Measurements from ENCODE around the gene ARPC2. TPM values are rescaled to one million over a fixed set of nuclear protein-coding genes. Genes with fewer than 3 reads are reported as not detected.
A peak's percentile ranks its signal among the peaks of the same experiment; 100 is the strongest.

The ARPC2 gene
- total RNA-seq, 2 donors from 2014 or later, result 182 to 207 TPM

DNA sequence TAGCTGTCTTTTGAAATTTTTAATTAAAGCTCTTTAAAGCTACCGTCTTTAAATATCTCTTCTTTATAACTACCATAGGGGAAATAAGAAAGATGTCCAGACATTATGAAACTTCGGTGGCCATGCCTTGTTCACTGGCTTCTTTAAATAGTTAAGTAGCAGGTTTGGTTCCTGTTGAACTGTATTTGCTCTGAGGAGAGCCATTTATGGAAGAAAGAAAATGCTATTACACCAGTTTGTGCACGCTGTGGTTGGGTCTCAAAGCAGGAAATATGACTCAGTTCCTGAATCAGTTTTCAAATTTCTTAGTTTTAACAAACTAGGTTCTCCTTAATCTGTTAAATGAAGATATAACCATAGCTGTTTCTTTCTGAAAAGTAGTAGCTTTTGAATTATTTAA, 12.2 kb downstream of the ARPC2 start:
- no peak overlapping the region for H3K4me3 ChIP-seq
- 17% methylated on average over 3 of the region's 3 CpGs for WGBS
- no peaks in the 10 kb centered on the region for H3K27me3 ChIP-seq (replicated peaks; ENCODE audit: insufficient read depth)
- DNase-seq (ENCODE audit: low spot score), result peak; percentile 17
- no peaks in the 10 kb centered on the region for H3K4me1 ChIP-seq (replicated peaks)
- H3K36me3 ChIP-seq, result no peaks in the 10 kb centered on the region
- no peaks in the 10 kb centered on the region for H3K9me3 ChIP-seq
- H3K27ac ChIP-seq, result peak overlapping the region; percentile 16 to 54
- TF ChIP-seq POLR2AphosphoS5 (IDR thresholded peaks at IDR 0.05) (peak; percentile 61), POLR2A (IDR thresholded peaks at IDR 0.05) (no peak)
- intact Hi-C loops (cut with DNase I), result no loop called here

DNA sequence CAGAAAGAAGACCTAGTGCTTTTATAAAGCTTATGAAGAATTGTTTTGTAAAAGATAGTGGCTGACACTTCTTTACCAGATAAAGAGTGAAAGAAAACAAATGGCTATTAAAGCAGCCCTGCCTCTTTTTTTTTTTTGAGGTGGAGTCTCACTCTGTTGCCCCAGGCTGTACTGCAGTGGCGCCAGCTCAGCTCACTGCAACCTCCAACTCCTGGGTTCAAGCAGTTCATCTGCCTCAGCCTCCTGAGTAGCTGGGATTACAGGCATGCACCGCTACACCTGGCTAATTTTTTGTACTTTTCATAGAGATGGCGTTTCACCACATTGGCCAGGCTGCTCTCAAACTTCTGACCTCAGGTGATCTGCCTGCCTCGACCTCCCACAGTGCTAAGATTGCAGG, 12.9 kb downstream of the ARPC2 start:
- Histone ChIP-seq H3K4me1 (replicated peaks) (no peaks in the 10 kb centered on the region), H3K36me3 (no peaks in the 10 kb centered on the region), H3K9me3 (no peaks in the 10 kb centered on the region), H3K27me3 (replicated peaks; ENCODE audit: insufficient read depth) (no peaks in the 10 kb centered on the region), H3K4me3 (no peak overlapping the region), H3K27ac (peak overlapping the region; percentile 10 to 54)
- intact Hi-C loops (cut with DNase I), result no loop called here
- DNase-seq (ENCODE audit: low spot score), result no peak
- TF ChIP-seq POLR2A (IDR thresholded peaks at IDR 0.05) (no peak), POLR2AphosphoS5 (IDR thresholded peaks at IDR 0.05) (no peak)
- TF ChIP-seq, protein P1, sequence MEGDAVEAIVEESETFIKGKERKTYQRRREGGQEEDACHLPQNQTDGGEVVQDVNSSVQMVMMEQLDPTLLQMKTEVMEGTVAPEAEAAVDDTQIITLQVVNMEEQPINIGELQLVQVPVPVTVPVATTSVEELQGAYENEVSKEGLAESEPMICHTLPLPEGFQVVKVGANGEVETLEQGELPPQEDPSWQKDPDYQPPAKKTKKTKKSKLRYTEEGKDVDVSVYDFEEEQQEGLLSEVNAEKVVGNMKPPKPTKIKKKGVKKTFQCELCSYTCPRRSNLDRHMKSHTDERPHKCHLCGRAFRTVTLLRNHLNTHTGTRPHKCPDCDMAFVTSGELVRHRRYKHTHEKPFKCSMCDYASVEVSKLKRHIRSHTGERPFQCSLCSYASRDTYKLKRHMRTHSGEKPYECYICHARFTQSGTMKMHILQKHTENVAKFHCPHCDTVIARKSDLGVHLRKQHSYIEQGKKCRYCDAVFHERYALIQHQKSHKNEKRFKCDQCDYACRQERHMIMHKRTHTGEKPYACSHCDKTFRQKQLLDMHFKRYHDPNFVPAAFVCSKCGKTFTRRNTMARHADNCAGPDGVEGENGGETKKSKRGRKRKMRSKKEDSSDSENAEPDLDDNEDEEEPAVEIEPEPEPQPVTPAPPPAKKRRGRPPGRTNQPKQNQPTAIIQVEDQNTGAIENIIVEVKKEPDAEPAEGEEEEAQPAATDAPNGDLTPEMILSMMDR (IDR thresholded peaks at IDR 0.05), result no peak
- WGBS, result 71% methylated on average over 4 of the region's 4 CpGs

DNA sequence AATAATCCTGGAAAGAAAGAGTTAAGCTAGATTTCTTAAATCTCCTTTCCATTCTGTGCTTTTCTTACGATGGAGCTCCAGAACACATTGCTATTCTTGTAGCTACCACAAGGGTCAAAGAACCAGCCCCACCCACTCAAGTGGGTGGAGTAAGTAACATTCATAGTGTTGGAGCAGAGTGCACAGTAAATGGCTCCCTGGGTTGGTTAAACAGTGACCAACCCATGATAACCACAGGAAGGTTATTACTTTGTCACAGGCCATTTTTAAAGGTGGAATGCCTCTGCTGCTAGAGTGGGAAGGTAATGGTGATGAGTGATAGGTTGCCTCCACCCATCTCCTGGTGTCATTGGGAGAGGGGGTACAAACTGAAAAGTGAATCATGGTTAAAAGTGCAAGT, 13.9 kb downstream of the ARPC2 start:
- H3K4me1 ChIP-seq (replicated peaks), result no peaks in the 10 kb centered on the region
- H3K9me3 ChIP-seq, result no peaks in the 10 kb centered on the region
- intact Hi-C loops (cut with DNase I), result no loop called here
- H3K4me3 ChIP-seq, result no peak overlapping the region
- 8% methylated on average over 1 of the region's 1 CpG for WGBS
- no peaks in the 10 kb centered on the region for H3K27me3 ChIP-seq (replicated peaks; ENCODE audit: insufficient read depth)
- no peaks in the 10 kb centered on the region for H3K36me3 ChIP-seq
- TF ChIP-seq POLR2A (IDR thresholded peaks at IDR 0.05) (no peak), POLR2AphosphoS5 (IDR thresholded peaks at IDR 0.05) (no peak)
- TF ChIP-seq, protein P1 (IDR thresholded peaks at IDR 0.05), result no peak
- no peak for DNase-seq (ENCODE audit: low spot score)
- no peak overlapping the region for H3K27ac ChIP-seq

DNA sequence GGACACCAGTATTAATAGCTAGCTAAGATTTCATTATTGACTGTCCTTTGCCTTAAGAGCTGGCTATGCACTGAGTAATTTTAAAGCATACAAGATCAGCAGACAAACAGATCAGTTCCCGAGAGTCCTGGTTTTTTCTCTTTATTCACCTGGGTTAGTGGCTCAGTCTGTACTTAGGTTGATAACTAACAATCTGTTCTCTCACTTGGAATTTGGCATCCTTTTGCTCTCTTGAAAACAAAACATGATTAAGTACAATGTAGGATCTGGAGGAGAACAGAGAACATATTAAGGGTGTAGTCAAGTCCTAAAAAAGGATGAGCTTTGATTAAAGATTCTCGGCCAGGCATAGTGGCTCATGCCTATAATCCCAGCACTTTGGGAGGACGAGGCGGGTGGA, 16.6 kb downstream of the ARPC2 start:
- 63% methylated on average over 4 of the region's 4 CpGs for WGBS
- DNase-seq (ENCODE audit: low spot score), result no peak
- H3K4me1 ChIP-seq (replicated peaks), result no peaks in the 10 kb centered on the region
- no peaks in the 10 kb centered on the region for H3K9me3 ChIP-seq
- TF ChIP-seq, protein P1 (IDR thresholded peaks at IDR 0.05), result no peak
- TF ChIP-seq POLR2A (IDR thresholded peaks at IDR 0.05) (no peak), POLR2AphosphoS5 (IDR thresholded peaks at IDR 0.05) (no peak)
- H3K4me3 ChIP-seq, result no peak overlapping the region
- H3K36me3 ChIP-seq, result peaks cover 0 to 6% of the 10 kb centered on the region in 2 donors
- no peak overlapping the region for H3K27ac ChIP-seq
- intact Hi-C loops (cut with DNase I), result no loop called here
- H3K27me3 ChIP-seq (replicated peaks; ENCODE audit: insufficient read depth), result no peaks in the 10 kb centered on the region

DNA sequence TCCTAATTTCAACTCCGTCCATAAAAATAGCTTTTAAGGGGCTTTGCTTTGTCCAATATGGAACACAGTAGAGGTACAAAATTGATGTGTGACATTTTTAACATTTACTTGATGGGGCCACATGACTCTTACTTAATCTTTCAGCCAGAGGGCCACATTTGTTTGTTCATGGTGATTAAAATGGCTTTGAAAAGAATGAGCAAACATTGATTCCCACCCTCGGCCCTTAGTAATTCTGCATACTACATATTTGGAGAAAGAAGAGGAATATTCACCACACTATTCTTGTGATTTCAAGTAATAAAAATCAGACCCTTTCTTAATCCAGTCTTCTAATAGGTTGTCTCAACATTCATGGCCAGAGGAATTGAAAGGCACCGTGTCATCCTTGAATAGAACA, 17.5 kb downstream of the ARPC2 start:
- TF ChIP-seq POLR2A (IDR thresholded peaks at IDR 0.05), result no peak
- TF ChIP-seq POLR2AphosphoS5 (IDR thresholded peaks at IDR 0.05), result no peak
- TF ChIP-seq, protein P1 (IDR thresholded peaks at IDR 0.05), result no peak
- Histone ChIP-seq H3K27ac (no peak overlapping the region), H3K27me3 (replicated peaks; ENCODE audit: insufficient read depth) (no peaks in the 10 kb centered on the region), H3K36me3 (peaks cover 0 to 6% of the 10 kb centered on the region in 2 donors), H3K9me3 (no peaks in the 10 kb centered on the region), H3K4me1 (replicated peaks) (no peaks in the 10 kb centered on the region), H3K4me3 (no peak overlapping the region)
- no peak for DNase-seq (ENCODE audit: low spot score)
- intact Hi-C loops (cut with DNase I), result no loop called here
- WGBS, result 47% methylated on average over 3 of the region's 3 CpGs
